ENCODE measurements around the gene MLLT10.
"Not testable (repeated sequence)": the region's sequence is repeated elsewhere in the genome, so short reads cannot be mapped to it uniquely, and the experiment has no call there.

The MLLT10 gene

GRCh38 chr10:21588159-21588558 lies 54.1 kb downstream of the MLLT10 start:
- not testable (repeated sequence) for DNase-seq

- no peak for DNase-seq
Measured at GRCh38 chr10:21593986-21594385, 60.0 kb downstream of the MLLT10 start.

- DNase-seq, result no peak
Measured at GRCh38 chr10:21599582-21599981, 65.5 kb downstream of the MLLT10 start.

- no peak for DNase-seq
Measured at GRCh38 chr10:21600804-21601433, 66.9 kb downstream of the MLLT10 start.

- no peak for DNase-seq
Measured at GRCh38 chr10:21602313-21602712, 68.3 kb downstream of the MLLT10 start.

GRCh38 chr10:21603721-21604120 lies 69.7 kb downstream of the MLLT10 start:
- DNase-seq, result no peak

- DNase-seq, result no peak
Measured at GRCh38 chr10:21604651-21605050, 70.6 kb downstream of the MLLT10 start.

GRCh38 chr10:21607907-21608306 lies 73.9 kb downstream of the MLLT10 start:
- no peak for DNase-seq

GRCh38 chr10:21614000-21614399 lies 80.0 kb downstream of the MLLT10 start:
- DNase-seq, result no peak

- no peak for DNase-seq
Measured at GRCh38 chr10:21617267-21617666, 83.2 kb downstream of the MLLT10 start.

- no peak for DNase-seq
Measured at GRCh38 chr10:21623291-21623690, 89.3 kb downstream of the MLLT10 start.

GRCh38 chr10:21624421-21624820 lies 90.4 kb downstream of the MLLT10 start:
- DNase-seq, result not testable (repeated sequence)

- DNase-seq, result no peak
Measured at GRCh38 chr10:21624951-21625350, 90.9 kb downstream of the MLLT10 start.

GRCh38 chr10:21625623-21626229 lies 91.7 kb downstream of the MLLT10 start:
- no peak for DNase-seq

- no peak for DNase-seq
Measured at GRCh38 chr10:21626457-21627161, 92.6 kb downstream of the MLLT10 start.

- no peak for DNase-seq
Measured at GRCh38 chr10:21627331-21627730, 93.3 kb downstream of the MLLT10 start.

- no peak for DNase-seq
Measured at GRCh38 chr10:21628023-21628422, 94.0 kb downstream of the MLLT10 start.

GRCh38 chr10:21628645-21629044 lies 94.6 kb downstream of the MLLT10 start:
- not testable (repeated sequence) for DNase-seq

- DNase-seq, result no peak
Measured at GRCh38 chr10:21634599-21635365, 100.8 kb downstream of the MLLT10 start.

- no peak for DNase-seq
Measured at GRCh38 chr10:21637795-21638194, 103.8 kb downstream of the MLLT10 start.

- no peak for DNase-seq
Measured at GRCh38 chr10:21638681-21639080, 104.6 kb downstream of the MLLT10 start.

GRCh38 chr10:21648040-21648439 lies 114.0 kb downstream of the MLLT10 start:
- no peak for DNase-seq

GRCh38 chr10:21649454-21649872 lies 115.4 kb downstream of the MLLT10 start:
- no peak for DNase-seq
